Type B pancreatic cell (in vitro differentiated cells): ENCODE results near the gene IPCEF1. TPM values are rescaled to one million over a fixed set of nuclear protein-coding genes. Genes with fewer than 3 reads are reported as not detected.

Experiments
- DNase-seq: peaks from one replicate; pipeline ENCODE4 v3.0.0; 2021; ENCODE audit warnings: mixed read lengths; ENCODE audit not compliant: unreplicated experiment; ENCODE audit errors: extremely low spot score
- H3K27ac Mint-ChIP-seq: 2 replicates; pipeline ENCODE4 v1.8.0; 2021; ENCODE audit warnings: mild to moderate bottlenecking, mixed read lengths
- H3K27me3 Mint-ChIP-seq: 2 replicates; pipeline ENCODE4 v1.8.0; 2021; ENCODE audit warnings: mixed read lengths
- H3K36me3 Mint-ChIP-seq: 2 replicates; pipeline ENCODE4 v1.8.0; 2021; ENCODE audit warnings: mixed read lengths
- H3K4me1 Mint-ChIP-seq: one replicate; pipeline ENCODE4 v1.8.0; 2021; ENCODE audit warnings: mixed read lengths; ENCODE audit not compliant: unreplicated experiment
- H3K4me3 Mint-ChIP-seq: 2 replicates; pipeline ENCODE4 v1.8.0; 2021; ENCODE audit warnings: mild to moderate bottlenecking, mixed read lengths
- H3K9me3 Mint-ChIP-seq: 2 replicates; pipeline ENCODE4 v1.8.0; 2021; ENCODE audit warnings: mixed read lengths
- CTCF ChIP-seq: fragments of 200-600 bp; sonication (generic); conservative IDR thresholded peaks from 2 replicates; pipeline ENCODE4 v1.5.0; 2021; ENCODE audit warnings: antibody characterized with exemption, mild to moderate bottlenecking
- total RNA-seq: library from RNA; stranded (reverse); gene quantifications from 2 replicates; pipeline ENCODE4 v1.2.1, GENCODE V29; 2021; ENCODE audit warnings: low replicate concordance

The IPCEF1 gene
- total RNA-seq, 1 donor from 2014 or later: 1.0 TPM

GRCh38 chr6:154297721-154298120 lies 58.9 kb downstream of the IPCEF1 start:
- no peak for DNase-seq
- Mint-ChIP-seq H3K27ac (no peak overlapping the region), H3K27me3 (no peaks in the 10 kb centered on the region), H3K4me1 (peaks cover 15% of the 10 kb centered on the region), H3K36me3 (no peaks in the 10 kb centered on the region), H3K4me3 (no peak overlapping the region), H3K9me3 (peaks cover 3% of the 10 kb centered on the region)
- no peak for TF ChIP-seq CTCF

- Mint-ChIP-seq H3K27ac (no peak overlapping the region), H3K36me3 (no peaks in the 10 kb centered on the region), H3K4me1 (peaks cover 15% of the 10 kb centered on the region), H3K4me3 (no peak overlapping the region), H3K9me3 (peaks cover 6% of the 10 kb centered on the region), H3K27me3 (no peaks in the 10 kb centered on the region)
- TF ChIP-seq CTCF: no peak
- no peak for DNase-seq
Measured at GRCh38 chr6:154297210-154297609, 59.4 kb downstream of the IPCEF1 start.

DNA sequence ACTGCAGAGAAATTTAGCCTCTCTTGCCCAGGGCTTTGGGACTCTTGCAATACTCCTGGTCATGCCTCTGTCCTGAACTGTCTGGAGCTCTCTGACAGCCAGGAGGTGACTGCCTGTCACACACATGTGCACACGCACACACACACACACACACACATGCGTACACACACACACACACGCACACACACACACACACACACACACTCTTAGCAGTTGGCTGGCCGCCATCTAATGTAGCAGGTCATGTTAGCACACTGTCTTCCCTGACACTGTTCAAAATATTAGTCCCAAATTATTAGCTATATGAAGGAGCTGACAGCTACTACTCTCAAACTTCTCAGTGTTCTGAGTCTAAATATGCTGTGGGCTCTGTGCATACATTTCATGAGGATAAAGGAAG lies 60.9 kb downstream of the IPCEF1 start:
- Mint-ChIP-seq H3K4me1 (peaks cover 15% of the 10 kb centered on the region), H3K9me3 (peaks cover 6% of the 10 kb centered on the region), H3K36me3 (no peaks in the 10 kb centered on the region), H3K27me3 (no peaks in the 10 kb centered on the region), H3K4me3 (no peak overlapping the region), H3K27ac (no peak overlapping the region)
- no peak for DNase-seq
- no peak for TF ChIP-seq CTCF

- TF ChIP-seq CTCF: no peak
- no peak for DNase-seq
- Mint-ChIP-seq H3K36me3 (no peaks in the 10 kb centered on the region), H3K4me1 (peaks cover 11% of the 10 kb centered on the region), H3K9me3 (peaks cover 13% of the 10 kb centered on the region), H3K4me3 (peak overlapping the region; percentile 29), H3K27me3 (no peaks in the 10 kb centered on the region), H3K27ac (peak overlapping the region; percentile 66)
Measured at GRCh38 chr6:154292855-154293519, 63.6 kb downstream of the IPCEF1 start.

- Mint-ChIP-seq H3K27ac (peak overlapping the region; percentile 66), H3K27me3 (no peaks in the 10 kb centered on the region), H3K9me3 (peaks cover 13% of the 10 kb centered on the region), H3K4me1 (peaks cover 5% of the 10 kb centered on the region), H3K36me3 (no peaks in the 10 kb centered on the region), H3K4me3 (no peak overlapping the region)
- TF ChIP-seq CTCF: no peak
- DNase-seq: no peak
Measured at GRCh38 chr6:154292066-154292465, 64.5 kb downstream of the IPCEF1 start.
